Mammary epithelial cell (primary cell): ENCODE measurements around the gene POLD4.
A peak's percentile ranks its signal among the peaks of the same experiment; 100 is the strongest.

Experiments
- CTCF ChIP-seq, 2 donors: IDR thresholded peaks in 1 of 2; conservative IDR thresholded peaks in 1 of 2; 2 replicates each; pipeline ENCODE4 v1.5.1; 2011 to 2012; ENCODE audit warnings: inconsistent platforms in 2 of 2, low read length in 2 of 2, mild to moderate bottlenecking in 2 of 2, control low read depth in 1 of 2, low read depth in 1 of 2; ENCODE audit not compliant: insufficient read depth in 1 of 2; ENCODE audit errors: extremely low read depth in 1 of 2
- EZH2 ChIP-seq: IDR thresholded peaks from 2 replicates; pipeline ENCODE4 v1.6.1; 2012; ENCODE audit warnings: low read length, inconsistent platforms, borderline replicate concordance

GRCh38 chr11:67371189-67371910 is 18.0 kb upstream of the POLD4 start:
- TF ChIP-seq CTCF (conservative IDR thresholded peaks at IDR 0.05 in 1 of 2, IDR thresholded peaks at IDR 0.05 in 1 of 2; ENCODE audit: extremely low read depth in 1 of 2, insufficient read depth in 1 of 2, low read depth in 1 of 2, low read length in 2 of 2): peak; percentile 32 to 60
- TF ChIP-seq EZH2: no peak
